Stomach (tissue), 9 donors: Measurements from ENCODE around the gene SELENOH. TPM values are rescaled to one million over a fixed set of nuclear protein-coding genes. Genes with fewer than 3 reads are reported as not detected.

Source experiments
- DNase-seq, 2 donors: peaks; one replicate each; pipeline versions ENCODE4 v3.0.0 to v3.0.0-alpha.2; 2013 to 2019
- H3K27ac ChIP-seq, 5 donors: fragments of 200-600 bp in 4 of 5; sonication (generic) in 4 of 5; one replicate each; pipeline ENCODE4 v1.5.1; 2013 to 2019; ENCODE audit warnings: mild to moderate bottlenecking in 1 of 5, moderate library complexity in 1 of 5
- H3K27me3 ChIP-seq, 3 donors: fragments of 200-600 bp; sonication (generic); one replicate each; pipeline ENCODE4 v1.5.1; 2017 to 2019; ENCODE audit warnings: mixed run types in 1 of 3
- H3K36me3 ChIP-seq, 4 donors: fragments of 200-600 bp; sonication (generic); 1 replicate in 3 of 4; 2 replicates in 1 of 4; pipeline ENCODE4 v1.5.1; 2016 to 2019
- H3K4me1 ChIP-seq, 4 donors: fragments of 200-600 bp; sonication (generic); one replicate each; pipeline ENCODE4 v1.5.1; 2016 to 2019
- H3K4me3 ChIP-seq, 4 donors: fragments of 200-600 bp; sonication (generic) in 3 of 4; one replicate each; pipeline ENCODE4 v1.5.1; 2016 to 2019; ENCODE audit warnings: mild to moderate bottlenecking in 1 of 4
- H3K9me3 ChIP-seq, 4 donors: fragments of 200-600 bp; sonication (generic); one replicate each; pipeline ENCODE4 v1.5.1; 2016 to 2019
- EP300 ChIP-seq: sonication (generic); formaldehyde crosslinking; IDR thresholded peaks from one replicate; pipeline ENCODE4 v1.6.1; 2017; ENCODE audit warnings: antibody characterized with exemption
- POLR2A ChIP-seq, 4 donors: fragments of 450-650 bp; IDR thresholded peaks; one replicate each; pipeline ENCODE4 v1.6.1; 2016; ENCODE audit warnings: antibody characterized with exemption in 4 of 4, control low read depth in 2 of 4, mild to moderate bottlenecking in 1 of 4, moderate library complexity in 1 of 4
- POLR2AphosphoS5 ChIP-seq, 3 donors: sonication (generic); formaldehyde crosslinking; IDR thresholded peaks; one replicate each; pipeline ENCODE4 v1.6.1; 2016; ENCODE audit warnings: antibody characterized with exemption in 3 of 3
- WGBS, 5 donors: extraction: QIAGEN DNeasy Blood & Tissue Kit in 3 of 5; methylation state at CpG; one replicate each; pipeline versions ENCODE4 v1.1.5 to v1.1.7; 2013 to 2018; 5-methylcytosine and 5-hydroxymethylcytosine counted together
- intact Hi-C: fragments of 100-400 bp; cut with DNase I; formaldehyde crosslinking; loops from one replicate; pipeline ENCODE4 v1.15.1; 2023; ENCODE audit warnings: low total_unique reads
- polyA plus RNA-seq, 3 donors: library from polyadenylated mRNA; stranded (reverse); fragments of 200-250 nt; gene quantifications; one replicate each; pipeline ENCODE4 v1.2.3, GENCODE V29; 2013
- total RNA-seq, 5 donors: library from RNA; depleted of rRNA; stranded (reverse); fragments of >200 nt; gene quantifications; one replicate each; pipeline versions ENCODE4 v1.1.0 to v1.2.3, GENCODE V29; 2014 to 2016
- TF ChIP-seq, protein P1 (sequence below), 7 experiments: fragments of 450-650 bp in 4 of 7; fragments of 200-600 bp in 3 of 7; sonication (generic) in 3 of 7; IDR thresholded peaks; one replicate each; pipeline ENCODE4 v1.5.1; 2016 to 2019; ENCODE audit warnings: antibody characterized with exemption in 7 of 7, control low read depth in 2 of 7, mild to moderate bottlenecking in 1 of 7
- donor health status: healthy with polysubstance abuse.
- donor health status: Bipolar disorder and iron deficiency.
- donor health status: healthy.

The SELENOH gene
- total and polyA plus RNA-seq, 8 donors: 33.8 to 234 (median 171) TPM

DNA sequence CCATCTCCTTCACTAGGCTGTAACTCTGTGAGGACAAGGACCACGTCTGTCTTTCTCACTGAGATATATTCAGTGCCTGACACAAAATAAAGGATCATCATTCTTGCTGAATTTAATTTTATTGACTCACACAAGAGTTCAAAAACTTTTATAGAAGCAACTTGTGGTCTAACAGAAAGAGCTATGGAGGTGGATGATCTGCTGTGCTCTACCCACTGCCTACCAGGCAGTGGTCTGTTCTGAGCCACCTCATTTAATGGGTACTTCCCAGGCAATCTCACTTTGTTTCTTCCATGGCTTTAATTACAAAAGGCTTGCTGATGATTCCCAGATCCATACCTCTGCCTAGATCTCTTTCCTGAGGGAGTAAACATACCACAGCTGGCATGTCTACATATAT, 5.6 kb downstream of the SELENOH start:
- no peaks in the 10 kb centered on the region for H3K27me3 ChIP-seq
- peaks cover 26 to 63% (median 47%) of the 10 kb centered on the region in 4 donors for H3K36me3 ChIP-seq
- WGBS, 5 donors: 78 to 97% (median 90%) methylated on average over 1 of the region's 1 CpG
- intact Hi-C loops: no loop called here
- peaks cover 9 to 23% (median 17%) of the 10 kb centered on the region in 4 donors for H3K4me1 ChIP-seq
- no peaks in the 10 kb centered on the region for H3K9me3 ChIP-seq
- no peak overlapping the region for H3K4me3 ChIP-seq
- DNase-seq: no peak
- no peak overlapping the region for H3K27ac ChIP-seq
- TF ChIP-seq POLR2A (IDR thresholded peaks at IDR 0.05): no peak
- TF ChIP-seq POLR2AphosphoS5 (IDR thresholded peaks at IDR 0.05): no peak
- TF ChIP-seq, protein P1, sequence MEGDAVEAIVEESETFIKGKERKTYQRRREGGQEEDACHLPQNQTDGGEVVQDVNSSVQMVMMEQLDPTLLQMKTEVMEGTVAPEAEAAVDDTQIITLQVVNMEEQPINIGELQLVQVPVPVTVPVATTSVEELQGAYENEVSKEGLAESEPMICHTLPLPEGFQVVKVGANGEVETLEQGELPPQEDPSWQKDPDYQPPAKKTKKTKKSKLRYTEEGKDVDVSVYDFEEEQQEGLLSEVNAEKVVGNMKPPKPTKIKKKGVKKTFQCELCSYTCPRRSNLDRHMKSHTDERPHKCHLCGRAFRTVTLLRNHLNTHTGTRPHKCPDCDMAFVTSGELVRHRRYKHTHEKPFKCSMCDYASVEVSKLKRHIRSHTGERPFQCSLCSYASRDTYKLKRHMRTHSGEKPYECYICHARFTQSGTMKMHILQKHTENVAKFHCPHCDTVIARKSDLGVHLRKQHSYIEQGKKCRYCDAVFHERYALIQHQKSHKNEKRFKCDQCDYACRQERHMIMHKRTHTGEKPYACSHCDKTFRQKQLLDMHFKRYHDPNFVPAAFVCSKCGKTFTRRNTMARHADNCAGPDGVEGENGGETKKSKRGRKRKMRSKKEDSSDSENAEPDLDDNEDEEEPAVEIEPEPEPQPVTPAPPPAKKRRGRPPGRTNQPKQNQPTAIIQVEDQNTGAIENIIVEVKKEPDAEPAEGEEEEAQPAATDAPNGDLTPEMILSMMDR (IDR thresholded peaks at IDR 0.05): no peak
- no peak for TF ChIP-seq EP300

DNA sequence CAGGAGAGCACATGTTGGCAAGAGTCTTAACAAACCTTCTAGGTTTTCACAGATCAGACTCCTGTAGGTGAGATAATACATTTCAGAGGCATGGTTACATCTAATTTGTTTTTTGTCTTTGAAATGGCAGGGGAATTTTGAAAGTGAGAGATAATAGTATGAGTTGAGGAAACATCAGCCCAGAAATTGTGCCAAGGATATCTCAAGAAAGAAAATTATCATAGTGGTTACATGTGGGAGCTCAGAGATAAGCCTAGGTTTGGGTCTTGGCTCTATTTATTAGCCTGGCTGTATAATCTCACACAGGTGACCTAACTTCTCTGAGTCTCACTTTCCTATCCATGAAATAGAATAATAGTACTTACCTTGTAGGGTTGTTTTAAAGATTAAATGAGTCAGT, 9.9 kb downstream of the SELENOH start:
- H3K27me3 ChIP-seq: no peaks in the 10 kb centered on the region
- peaks cover under 1 to 24% (median 10%) of the 10 kb centered on the region in 4 donors for H3K36me3 ChIP-seq
- peaks cover 0 to 11% (median 6%) of the 10 kb centered on the region in 4 donors for H3K4me1 ChIP-seq
- TF ChIP-seq EP300: no peak
- TF ChIP-seq, protein P1 (IDR thresholded peaks at IDR 0.05): no peak
- no peak for TF ChIP-seq POLR2AphosphoS5 (IDR thresholded peaks at IDR 0.05)
- TF ChIP-seq POLR2A (IDR thresholded peaks at IDR 0.05): no peak
- DNase-seq: no peak
- H3K9me3 ChIP-seq: no peaks in the 10 kb centered on the region
- no peak overlapping the region for H3K27ac ChIP-seq
- intact Hi-C loops: loop anchor here (5.0 kb wide), 1 partner anchor 51 kb away; no protein-coding TSS in a partner anchor
- no peak overlapping the region for H3K4me3 ChIP-seq

DNA sequence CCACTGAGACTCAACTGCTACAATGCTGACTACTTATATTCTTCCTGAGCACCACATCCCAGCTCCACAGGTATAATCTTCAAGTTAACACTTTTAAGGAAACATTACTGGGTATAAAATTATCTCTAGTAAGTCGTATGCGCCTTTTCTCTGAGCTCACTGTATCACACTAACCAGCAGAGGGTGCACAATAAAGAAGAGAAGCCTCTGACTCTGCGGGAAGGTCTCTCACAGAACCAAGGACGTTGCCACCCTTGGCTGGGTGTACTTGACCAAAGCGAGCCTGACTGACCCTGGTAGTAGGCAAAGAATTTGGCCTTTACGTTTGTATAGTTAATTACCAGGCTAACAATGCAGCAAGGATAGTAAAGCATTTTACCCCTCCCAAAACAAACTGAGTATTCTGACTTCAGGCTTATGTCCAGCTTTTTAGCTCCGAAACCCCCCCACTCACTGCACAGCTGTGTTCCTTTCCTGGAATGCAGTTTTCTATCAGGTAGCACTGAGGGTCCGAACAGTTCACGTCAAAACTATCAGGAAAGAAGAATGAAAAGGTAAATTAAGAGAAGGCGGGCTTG, 10.5 kb downstream of the SELENOH start, which contains the start of gene BTBD18:
BTBD18 (minus strand) TSS at position 144 of the 578 bp plus-strand sequence. CDS start 631 bp downstream, outside the sequence.
- TF ChIP-seq POLR2A (IDR thresholded peaks at IDR 0.05) (no peak), POLR2AphosphoS5 (IDR thresholded peaks at IDR 0.05) (peak in 1 of 3 donors; percentile 51), EP300 (no peak)
- TF ChIP-seq, protein P1 (IDR thresholded peaks at IDR 0.05): peak in 4 of 7 experiments; percentile 12 to 52 (median 38)
- peak; percentile 56 to 81 for DNase-seq
- no peak within 1 kb of the TSS for H3K4me3 ChIP-seq
- WGBS, 5 donors: 36 to 48% (median 37%) methylated on average over 9 to 10 of the region's 10 CpGs
- peak within 1 kb of the TSS in 2 of 5 donors; percentile 12 to 19 for H3K27ac ChIP-seq
- H3K4me1 ChIP-seq: peaks cover 0 to 11% (median 6%) of the 10 kb centered on the region in 4 donors
- intact Hi-C loops: loop anchor here (5.0 kb wide), 1 partner anchor 51 kb away; no protein-coding TSS in a partner anchor
- H3K36me3 ChIP-seq: peaks cover 0 to 18% (median 6%) of the 10 kb centered on the region in 4 donors
- H3K9me3 ChIP-seq: no peaks in the 10 kb centered on the region
- no peaks in the 10 kb centered on the region for H3K27me3 ChIP-seq

DNA sequence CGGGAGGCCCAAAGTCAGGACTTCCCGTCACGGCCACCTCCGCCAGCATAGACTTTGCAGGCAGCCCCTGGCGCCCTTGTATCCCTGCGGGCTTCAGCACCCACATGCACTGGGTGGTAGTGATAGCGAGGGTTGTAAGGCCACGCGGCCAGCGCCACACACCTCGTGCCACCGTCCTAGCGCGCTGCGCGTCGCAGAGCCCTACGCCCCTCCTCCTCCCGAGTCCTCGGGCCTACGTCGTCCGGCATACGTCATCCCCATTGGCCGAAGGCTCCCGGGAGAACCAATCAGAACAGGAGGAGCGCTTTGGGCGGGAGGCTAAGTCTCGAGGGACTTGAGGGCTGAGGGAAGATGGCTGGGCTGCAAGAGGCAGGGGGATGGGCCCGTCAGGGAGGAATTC, 11.7 kb downstream of the SELENOH start:
- Histone ChIP-seq H3K36me3 (peaks cover 0 to 8% (median 0%) of the 10 kb centered on the region in 4 donors), H3K4me1 (peaks cover 0 to 17% (median 8%) of the 10 kb centered on the region in 4 donors), H3K9me3 (no peaks in the 10 kb centered on the region), H3K27ac (no peak overlapping the region), H3K4me3 (no peak overlapping the region), H3K27me3 (no peaks in the 10 kb centered on the region)
- intact Hi-C loops: loop anchor here (5.0 kb wide), 1 partner anchor 49 kb away; no protein-coding TSS in a partner anchor
- no peak for DNase-seq
- 96 to 99% (median 97%) methylated on average over 30 of the region's 30 CpGs for WGBS, 5 donors
- TF ChIP-seq POLR2A (IDR thresholded peaks at IDR 0.05): no peak
- TF ChIP-seq, protein P1 (IDR thresholded peaks at IDR 0.05): no peak
